ENCODE results near the gene KCNQ1. TPM values are rescaled to one million over a fixed set of nuclear protein-coding genes. Genes with fewer than 3 reads are reported as not detected.

Gene KCNQ1
- total and polyA plus RNA-seq, 5 experiments from 2014 or later: 8.7 to 25.1 (median 22.9) TPM

GRCh38 chr11:2887515-2888195, 442.8 kb downstream of the KCNQ1 start:
- peaks cover 22 to 40% (median 34%) of the 10 kb centered on the region in 4 donors for H3K4me1 Mint-ChIP-seq
- H3K27me3 Mint-ChIP-seq: peaks cover 0 to 2% (median 0%) of the 10 kb centered on the region in 5 donors
- peak overlapping the region in 9 of 10 donors; percentile 32 to 92 (median 70) for H3K27ac Mint-ChIP-seq
- DNase-seq (no peak), ATAC-seq (no peak)
- H3K4me3 Mint-ChIP-seq: peak overlapping the region in 8 of 10 donors; percentile 36 to 80 (median 68)
- H3K9me3 Mint-ChIP-seq: no peaks in the 10 kb centered on the region
- POLR2A ChIA-PET: interaction anchor here (1.0 to 4.4 kb wide), 5 partner anchors 11 to 354 kb away, joined by 3 to 57 read pairs (median 3); a partner anchor contains a TSS
- no peaks in the 10 kb centered on the region for H3K36me3 Mint-ChIP-seq

- peak; percentile 67 to 90 (median 82) for DNase-seq
- peaks cover 25 to 37% (median 37%) of the 10 kb centered on the region in 4 donors for H3K4me1 Mint-ChIP-seq
- no peaks in the 10 kb centered on the region for H3K27me3 Mint-ChIP-seq
- POLR2A ChIA-PET: interaction anchor here (1.0 to 4.4 kb wide), 3 partner anchors 10 to 355 kb away, joined by 3 to 57 read pairs (median 3); no protein-coding TSS in a partner anchor
- H3K9me3 Mint-ChIP-seq: no peaks in the 10 kb centered on the region
- no peaks in the 10 kb centered on the region for H3K36me3 Mint-ChIP-seq
- peak overlapping the region in 5 of 10 donors; percentile 34 to 77 (median 58) for H3K27ac Mint-ChIP-seq
- H3K4me3 Mint-ChIP-seq: peak overlapping the region in 4 of 10 donors; percentile 17 to 45 (median 40)
- ATAC-seq: peak; percentile 27 to 31
Measured at GRCh38 chr11:2888266-2888968, 443.6 kb downstream of the KCNQ1 start.

- H3K4me3 Mint-ChIP-seq: peak overlapping the region in 1 of 10 donors; percentile 9
- H3K4me1 Mint-ChIP-seq: peaks cover 25 to 39% (median 39%) of the 10 kb centered on the region in 4 donors
- H3K27me3 Mint-ChIP-seq: no peaks in the 10 kb centered on the region
- POLR2A ChIA-PET: interaction anchor here (3.2 to 4.4 kb wide), 2 partner anchors 356 kb away, joined by 31 to 57 read pairs; no protein-coding TSS in a partner anchor
- DNase-seq (no peak), ATAC-seq (no peak)
- H3K36me3 Mint-ChIP-seq: no peaks in the 10 kb centered on the region
- peak overlapping the region in 5 of 10 donors; percentile 3 to 84 (median 44) for H3K27ac Mint-ChIP-seq
- H3K9me3 Mint-ChIP-seq: no peaks in the 10 kb centered on the region
Measured at GRCh38 chr11:2889362-2890273, 444.8 kb downstream of the KCNQ1 start.

- POLR2A ChIA-PET: interaction anchor here (1.5 to 3.4 kb wide), 3 partner anchors 11 to 357 kb away, joined by 4 to 31 read pairs (median 27); a partner anchor contains a TSS
- no peak for DNase-seq
- Mint-ChIP-seq H3K4me3 (peak overlapping the region in 4 of 10 donors; percentile 2 to 87 (median 48)), H3K27ac (peak overlapping the region in 2 of 10 donors; percentile 46 to 86), H3K4me1 (peaks cover 23 to 39% (median 38%) of the 10 kb centered on the region in 4 donors), H3K9me3 (no peaks in the 10 kb centered on the region), H3K27me3 (no peaks in the 10 kb centered on the region), H3K36me3 (no peaks in the 10 kb centered on the region)
- no peak for ATAC-seq
Measured at GRCh38 chr11:2890466-2891294, 445.9 kb downstream of the KCNQ1 start.

GRCh38 chr11:2891326-2892214, 446.8 kb downstream of the KCNQ1 start:
- peak overlapping the region; percentile 59 to 87 (median 73) for H3K4me3 Mint-ChIP-seq
- H3K36me3 Mint-ChIP-seq: no peaks in the 10 kb centered on the region
- H3K4me1 Mint-ChIP-seq: peaks cover 22 to 37% (median 37%) of the 10 kb centered on the region in 4 donors
- peak in 1 of 10 donors; percentile 38 for DNase-seq
- peak in 1 of 2 donors; percentile 23 for ATAC-seq
- H3K27me3 Mint-ChIP-seq: no peaks in the 10 kb centered on the region
- no peaks in the 10 kb centered on the region for H3K9me3 Mint-ChIP-seq
- POLR2A ChIA-PET: interaction anchor here (0.9 to 3.4 kb wide), 7 partner anchors 10 to 358 kb away, joined by 3 to 31 read pairs (median 4); partner anchors contain the start of gene PHLDA2
- H3K27ac Mint-ChIP-seq: peak overlapping the region in 8 of 10 donors; percentile 46 to 88 (median 74)

GRCh38 chr11:2892215-2892966, 447.6 kb downstream of the KCNQ1 start:
- Mint-ChIP-seq H3K27ac (peak overlapping the region in 9 of 10 donors; percentile 70 to 91 (median 87)), H3K9me3 (no peaks in the 10 kb centered on the region), H3K4me3 (peak overlapping the region; percentile 62 to 87 (median 74)), H3K27me3 (no peaks in the 10 kb centered on the region), H3K4me1 (peaks cover 15 to 33% (median 30%) of the 10 kb centered on the region in 4 donors), H3K36me3 (no peaks in the 10 kb centered on the region)
- POLR2A ChIA-PET: interaction anchor here (0.6 to 3.4 kb wide), 11 partner anchors 10 to 447 kb away, joined by 3 to 31 read pairs (median 4); partner anchors contain the start of genes KCNQ1 and PHLDA2
- DNase-seq (peak; percentile 34 to 85 (median 62)), ATAC-seq (peak; percentile 58 to 59)

- DNase-seq (peak in 3 of 10 donors; percentile 46), ATAC-seq (peak; percentile 49 to 53)
- Mint-ChIP-seq H3K27me3 (no peaks in the 10 kb centered on the region), H3K27ac (peak overlapping the region in 9 of 10 donors; percentile 65 to 91 (median 87)), H3K36me3 (no peaks in the 10 kb centered on the region), H3K9me3 (no peaks in the 10 kb centered on the region), H3K4me3 (peak overlapping the region; percentile 62 to 87 (median 74)), H3K4me1 (peaks cover 17 to 35% (median 33%) of the 10 kb centered on the region in 4 donors)
- POLR2A ChIA-PET: interaction anchor here (0.6 to 3.4 kb wide), 9 partner anchors 9 to 448 kb away, joined by 3 to 31 read pairs (median 4); partner anchors contain the start of genes KCNQ1 and PHLDA2
Measured at GRCh38 chr11:2892967-2893528, 448.2 kb downstream of the KCNQ1 start.

- Mint-ChIP-seq H3K9me3 (no peaks in the 10 kb centered on the region), H3K27me3 (no peaks in the 10 kb centered on the region), H3K4me1 (peaks cover 23 to 41% (median 39%) of the 10 kb centered on the region in 4 donors), H3K36me3 (no peaks in the 10 kb centered on the region), H3K4me3 (peak overlapping the region in 4 of 10 donors; percentile 22 to 45 (median 29)), H3K27ac (peak overlapping the region in 9 of 10 donors; percentile 37 to 88 (median 80))
- DNase-seq (no peak), ATAC-seq (no peak)
- POLR2A ChIA-PET: interaction anchor here (2.3 kb wide), 1 partner anchor 36 kb away, joined by 14 read pairs; the partner anchor contains the start of gene PHLDA2
Measured at GRCh38 chr11:2893935-2894334, 449.1 kb downstream of the KCNQ1 start.

GRCh38 chr11:2896047-2896446, 451.2 kb downstream of the KCNQ1 start:
- H3K27me3 Mint-ChIP-seq: no peaks in the 10 kb centered on the region
- DNase-seq (no peak), ATAC-seq (no peak)
- no peaks in the 10 kb centered on the region for H3K9me3 Mint-ChIP-seq
- H3K4me1 Mint-ChIP-seq: peaks cover 32 to 57% (median 55%) of the 10 kb centered on the region in 4 donors
- H3K4me3 Mint-ChIP-seq: no peak overlapping the region
- no peaks in the 10 kb centered on the region for H3K36me3 Mint-ChIP-seq
- POLR2A ChIA-PET: no interaction called here
- H3K27ac Mint-ChIP-seq: peak overlapping the region in 7 of 10 donors; percentile 15 to 75 (median 60)

Data from naive thymus-derived CD8-positive, alpha-beta T cell (primary cell).